Liver (tissue), 9 donors: ENCODE results near the gene TRIM56. TPM values are rescaled to one million over a fixed set of nuclear protein-coding genes. Genes with fewer than 3 reads are reported as not detected.

Source experiments
- DNase-seq: peaks from one replicate; pipeline ENCODE4 v3.0.0-alpha.2; 2017; ENCODE audit warnings: low spot score
- H3K27ac ChIP-seq, 2 donors: one replicate each; pipeline ENCODE4 v1.7.0; 2013; ENCODE audit warnings: inconsistent platforms in 2 of 2, low read length in 2 of 2, control low read depth in 1 of 2, low read depth in 1 of 2, mild to moderate bottlenecking in 1 of 2
- H3K27me3 ChIP-seq, 4 donors: one replicate each; pipeline versions ENCODE4 v1.6.1 to v1.7.0; 2013; ENCODE audit warnings: low read length in 3 of 4, inconsistent platforms in 1 of 4, mild to moderate bottlenecking in 1 of 4, moderate library complexity in 1 of 4; ENCODE audit not compliant: control insufficient read depth in 4 of 4, insufficient read depth in 4 of 4
- H3K36me3 ChIP-seq, 4 donors: one replicate each; pipeline versions ENCODE4 v1.6.1 to v1.7.0; 2013; ENCODE audit warnings: low read length in 3 of 4, mild to moderate bottlenecking in 3 of 4, low read depth in 1 of 4, moderate library complexity in 1 of 4; ENCODE audit not compliant: control insufficient read depth in 4 of 4, insufficient read depth in 3 of 4
- H3K4me1 ChIP-seq, 4 donors: one replicate each; pipeline versions ENCODE4 v1.6.1 to v1.7.0; 2013; ENCODE audit warnings: low read length in 3 of 4, mild to moderate bottlenecking in 3 of 4, moderate library complexity in 1 of 4; ENCODE audit not compliant: control insufficient read depth in 4 of 4, insufficient read depth in 4 of 4
- H3K4me3 ChIP-seq, 3 donors: one replicate each; pipeline versions ENCODE4 v1.6.1 to v1.7.0; 2013; ENCODE audit warnings: low read length in 3 of 3, control low read depth in 1 of 3, low read depth in 1 of 3, mild to moderate bottlenecking in 1 of 3
- H3K9ac ChIP-seq, 2 donors: one replicate each; pipeline ENCODE4 v1.7.0; 2013; ENCODE audit warnings: low read length in 2 of 2, mild to moderate bottlenecking in 2 of 2, moderate library complexity in 2 of 2, control low read depth in 1 of 2, low read depth in 1 of 2
- H3K9me3 ChIP-seq, 4 donors: one replicate each; pipeline versions ENCODE4 v1.6.1 to v1.7.0; 2013; ENCODE audit warnings: low read length in 3 of 4; ENCODE audit not compliant: control insufficient read depth in 4 of 4
- ATF3 ChIP-seq: IDR thresholded peaks from 2 replicates; pipeline ENCODE4 v1.6.1; 2016; ENCODE audit warnings: antibody characterized with exemption
- CTCF ChIP-seq: fragments of 150-350 bp; IDR thresholded peaks from 2 replicates; pipeline ENCODE4 v1.5.1; 2017; ENCODE audit warnings: improper control_type of control experiment, low read depth, low read length; ENCODE audit not compliant: missing input control
- EGR1 ChIP-seq, 2 donors: IDR thresholded peaks; 2 replicates each; pipeline ENCODE4 v1.6.1; 2016 to 2018; ENCODE audit warnings: antibody characterized with exemption in 2 of 2, low read depth in 2 of 2
- FOXA1 ChIP-seq: IDR thresholded peaks from 2 replicates; pipeline ENCODE4 v1.6.1; 2016; ENCODE audit warnings: antibody characterized with exemption
- FOXA2 ChIP-seq: IDR thresholded peaks from 2 replicates; pipeline ENCODE4 v1.6.1; 2016; ENCODE audit warnings: antibody characterized with exemption
- GABPA ChIP-seq, 2 donors: IDR thresholded peaks in 1 of 2; conservative IDR thresholded peaks in 1 of 2; 2 replicates each; pipeline ENCODE4 v1.6.1; 2016; ENCODE audit warnings: antibody characterized with exemption in 2 of 2, mild to moderate bottlenecking in 1 of 2, moderate library complexity in 1 of 2
- HNF4A ChIP-seq, 2 donors: conservative IDR thresholded peaks; 2 replicates each; pipeline ENCODE4 v1.6.1; 2016; ENCODE audit warnings: antibody characterized with exemption in 2 of 2, mild to moderate bottlenecking in 2 of 2
- HNF4G ChIP-seq: IDR thresholded peaks from 2 replicates; pipeline ENCODE4 v1.6.1; 2016; ENCODE audit warnings: antibody characterized with exemption
- JUND ChIP-seq, 2 donors: IDR thresholded peaks; 2 replicates each; pipeline ENCODE4 v1.6.1; 2016; ENCODE audit warnings: antibody characterized with exemption in 2 of 2
- MAX ChIP-seq: IDR thresholded peaks from 2 replicates; pipeline ENCODE4 v1.6.1; 2016; ENCODE audit warnings: antibody characterized with exemption
- NR2F2 ChIP-seq: IDR thresholded peaks from 2 replicates; pipeline ENCODE4 v1.6.1; 2016; ENCODE audit warnings: antibody characterized with exemption
- RAD21 ChIP-seq, 2 donors: IDR thresholded peaks; 2 replicates each; pipeline ENCODE4 v1.6.1; 2016; ENCODE audit warnings: antibody characterized with exemption in 2 of 2, mild to moderate bottlenecking in 2 of 2
- REST ChIP-seq: IDR thresholded peaks from 2 replicates; pipeline ENCODE4 v1.6.1; 2016; ENCODE audit warnings: antibody characterized with exemption, mild to moderate bottlenecking
- RXRA ChIP-seq, 2 donors: IDR thresholded peaks; 2 replicates each; pipeline ENCODE4 v1.6.1; 2017 to 2018; ENCODE audit warnings: antibody characterized with exemption in 2 of 2, mild to moderate bottlenecking in 1 of 2
- SP1 ChIP-seq: IDR thresholded peaks from 2 replicates; pipeline ENCODE4 v1.6.1; 2018; ENCODE audit warnings: antibody characterized with exemption, mild to moderate bottlenecking
- TAF1 ChIP-seq: conservative IDR thresholded peaks from 2 replicates; pipeline ENCODE4 v1.6.1; 2016; ENCODE audit warnings: antibody characterized with exemption, mild to moderate bottlenecking
- YY1 ChIP-seq: IDR thresholded peaks from 2 replicates; pipeline ENCODE4 v1.6.1; 2016; ENCODE audit warnings: antibody characterized with exemption, mild to moderate bottlenecking
- ZBTB33 ChIP-seq: IDR thresholded peaks from 2 replicates; pipeline ENCODE4 v1.6.1; 2016; ENCODE audit warnings: antibody characterized with exemption
- WGBS: extraction: QIAGEN DNeasy Blood & Tissue Kit; methylation state at CpG from one replicate; pipeline ENCODE4 v1.1.7; 2013; 5-methylcytosine and 5-hydroxymethylcytosine counted together
- polyA plus RNA-seq, 2 donors: library from polyadenylated mRNA; stranded (reverse) in 1 of 2; unstranded in 1 of 2; fragments of 200-250 nt in 1 of 2; fragments of >200 nt in 1 of 2; fragmentation: Nextera tagmentation in 1 of 2; extraction: Ambion mirVana in 1 of 2; gene quantifications; one replicate each; pipeline versions ENCODE4 v1.2.1 to v1.2.3, GENCODE V29; 2013 to 2015
- total RNA-seq, 2 donors: library from RNA; depleted of rRNA; stranded (reverse); fragments of >200 nt; gene quantifications; one replicate each; pipeline ENCODE4 v1.2.3, GENCODE V29; 2014
- donor health status: healthy.
- donor health status: healthy.
- donor health status: healthy.
- donor health status: healthy.
- donor health status: healthy.

Gene TRIM56
- total and polyA plus RNA-seq, 4 donors, result 4.8 to 15.6 (median 7.6) TPM

- no peaks in the 10 kb centered on the region for H3K27me3 ChIP-seq
- H3K9ac ChIP-seq, result peak within 1 kb of the TSS in 1 of 2 donors; percentile 88
- H3K9me3 ChIP-seq, result no peaks in the 10 kb centered on the region
- WGBS, result 8% methylated on average over 22 of the region's 22 CpGs
- H3K4me3 ChIP-seq, result peak within 1 kb of the TSS; percentile 45 to 50 (median 47)
- peaks cover 0 to 14% (median 7%) of the 10 kb centered on the region in 4 donors for H3K36me3 ChIP-seq
- TF ChIP-seq TAF1 (peak; percentile 90), HNF4A (conservative IDR thresholded peaks at IDR 0.05) (peak; percentile 71 to 78), SP1 (peak; percentile 96), JUND (IDR thresholded peaks at IDR 0.05) (peak; percentile 75 to 89), FOXA2 (peak; percentile 47), RAD21 (IDR thresholded peaks at IDR 0.05) (peak; percentile 43 to 69), ATF3 (no peak), HNF4G (peak; percentile 71), YY1 (peak; percentile 91), NR2F2 (peak; percentile 100), MAX (peak; percentile 21), RXRA (IDR thresholded peaks at IDR 0.05) (peak; percentile 96 to 100), FOXA1 (no peak), GABPA (IDR thresholded peaks at IDR 0.05 in 1 of 2, conservative IDR thresholded peaks at IDR 0.05 in 1 of 2) (peak; percentile 39 to 73), ZBTB33 (peak; percentile 85), CTCF (peak; percentile 42), EGR1 (IDR thresholded peaks at IDR 0.05; ENCODE audit: low read depth in 2 of 2) (peak; percentile 89 to 93), REST (peak; percentile 84)
- DNase-seq, result peak; percentile 64
- H3K4me1 ChIP-seq, result peaks cover 20 to 51% (median 30%) of the 10 kb centered on the region in 4 donors
- peak within 1 kb of the TSS; percentile 83 to 96 for H3K27ac ChIP-seq
These were observed 41.6 kb downstream of the TRIM56 start, which contains the start of gene SERPINE1 for GRCh38 chr7:101126651-101127459. Gene SERPINE1 (plus strand): TSS chr7:101127104. CDS start chr7:101128394, 1,290 bp downstream.
